Left kidney (tissue), 8 donors: ENCODE measurements around the gene TRMT10B. TPM values are rescaled to one million over a fixed set of nuclear protein-coding genes. Genes with fewer than 3 reads are reported as not detected.

Experiments used
- DNase-seq: peaks from one replicate; pipeline ENCODE4 v3.0.0-alpha.2; 2013
- long read RNA-seq, 8 donors: transcript quantifications; one replicate each; lab custom pipeline, GENCODE V29; 2026
- polyA plus RNA-seq: library from polyadenylated mRNA; unstranded; fragments of 120-200 nt; gene quantifications from one replicate; pipeline ENCODE4 v1.2.1, GENCODE V29; 2013; ENCODE audit not compliant: insufficient read length

Gene TRMT10B, protein sequence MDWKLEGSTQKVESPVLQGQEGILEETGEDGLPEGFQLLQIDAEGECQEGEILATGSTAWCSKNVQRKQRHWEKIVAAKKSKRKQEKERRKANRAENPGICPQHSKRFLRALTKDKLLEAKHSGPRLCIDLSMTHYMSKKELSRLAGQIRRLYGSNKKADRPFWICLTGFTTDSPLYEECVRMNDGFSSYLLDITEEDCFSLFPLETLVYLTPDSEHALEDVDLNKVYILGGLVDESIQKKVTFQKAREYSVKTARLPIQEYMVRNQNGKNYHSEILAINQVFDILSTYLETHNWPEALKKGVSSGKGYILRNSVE
- polyA plus RNA-seq = 26.8 TPM
- long read RNA-seq, donor 1, partial matches to known transcripts = 16 of 18 reads
- long read RNA-seq, donor 1, other reads (novel, unspliced or antisense) = 0 of 18 reads
- long read RNA-seq, donor 2, partial matches to known transcripts = 24 of 25 reads
- long read RNA-seq, donor 2, other reads (novel, unspliced or antisense) = 0 of 25 reads
- long read RNA-seq, donor 3 = 0 reads
- long read RNA-seq, donor 4 = 0 reads
- long read RNA-seq, donor 5, partial matches to known transcripts = 33 of 42 reads
- long read RNA-seq, donor 5, other reads (novel, unspliced or antisense) = 9 of 42 reads
- long read RNA-seq, donor 6, partial matches to known transcripts = 28 of 34 reads
- long read RNA-seq, donor 6, other reads (novel, unspliced or antisense) = 6 of 34 reads
- long read RNA-seq, donor 7, partial matches to known transcripts = 9 of 48 reads
- long read RNA-seq, donor 7, other reads (novel, unspliced or antisense) = 35 of 48 reads
- long read RNA-seq, donor 8, partial matches to known transcripts = 0 of 16 reads
- long read RNA-seq, donor 8, other reads (novel, unspliced or antisense) = 16 of 16 reads

DNA sequence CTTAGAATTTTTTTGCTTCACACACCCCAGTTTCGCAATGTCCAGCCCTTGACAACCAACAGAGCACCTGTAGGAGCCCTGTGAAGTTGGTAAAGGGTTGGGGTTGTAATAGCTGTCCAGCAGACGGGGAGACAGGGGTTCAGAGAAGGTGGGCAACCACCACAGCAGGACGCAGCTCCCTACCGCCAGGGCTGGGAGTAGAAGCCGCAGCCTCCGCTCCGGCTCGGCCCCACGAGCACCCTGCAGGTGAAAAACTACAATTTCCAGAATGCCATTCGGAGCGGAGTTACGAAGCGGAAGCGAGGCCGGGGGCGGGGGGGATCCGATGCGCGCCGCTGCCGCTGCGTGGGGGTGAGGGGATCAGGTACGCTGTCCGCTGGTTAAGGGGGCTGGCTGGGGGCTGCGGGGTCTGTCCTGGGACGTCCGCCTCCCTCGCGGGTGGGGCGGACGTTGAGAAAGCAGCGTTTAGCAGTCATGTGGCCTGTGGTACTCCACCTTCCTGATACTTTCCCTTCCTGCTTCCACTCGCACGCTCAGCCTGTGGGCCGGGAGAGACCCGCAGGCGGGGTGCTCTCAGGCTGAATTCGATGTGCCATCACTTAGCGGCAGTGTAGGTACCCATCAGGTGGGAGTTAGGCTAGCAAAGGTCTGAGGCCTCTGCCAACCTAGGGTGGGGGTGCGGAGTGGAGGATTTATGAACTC lies at the start of gene TRMT10B:
TRMT10B (plus strand) TSS at position 317 of the 702 bp plus-strand sequence. CDS start 8,127 bp downstream, outside the sequence.
- DNase-seq = peak; percentile 83

DNA sequence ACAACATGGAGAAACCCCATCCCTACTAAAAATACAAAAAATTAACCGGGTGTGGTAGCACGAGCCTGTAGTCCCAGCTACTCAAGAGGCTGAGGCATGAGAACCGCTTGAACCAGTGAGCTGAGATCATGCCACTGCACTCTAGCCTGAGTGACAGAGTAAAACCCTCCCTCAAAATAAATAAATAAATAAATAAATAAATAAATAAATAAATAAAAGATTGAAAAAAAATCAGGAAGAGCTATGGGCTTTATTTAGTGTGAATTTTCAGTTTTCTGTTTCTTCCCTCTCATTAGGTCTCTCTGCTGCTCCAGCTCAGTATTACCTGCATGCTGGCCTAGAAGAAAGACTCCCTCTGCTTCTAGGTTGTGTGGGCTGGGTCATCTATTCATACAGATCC lies 47.8 kb upstream of the TRMT10B start:
- DNase-seq = no peak

DNA sequence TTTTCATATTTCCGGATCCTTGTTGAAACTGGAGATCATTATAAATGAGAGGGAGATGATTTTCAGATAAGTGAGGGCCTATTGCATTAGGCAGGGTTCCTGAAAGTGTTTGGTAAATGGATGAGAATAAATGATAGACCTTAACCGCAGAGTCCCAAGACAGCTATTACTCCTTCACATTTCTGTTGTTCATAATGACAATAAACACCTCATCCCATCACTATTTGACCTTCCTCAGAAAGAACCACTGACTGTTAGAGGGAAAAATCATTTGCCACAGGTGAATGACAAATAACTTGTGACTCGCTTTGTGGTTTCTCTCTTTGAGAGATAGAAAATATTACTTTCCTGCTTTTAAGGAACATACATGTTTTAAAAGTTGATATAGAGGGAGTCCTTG lies 47.3 kb upstream of the TRMT10B start:
- no peak for DNase-seq

DNA sequence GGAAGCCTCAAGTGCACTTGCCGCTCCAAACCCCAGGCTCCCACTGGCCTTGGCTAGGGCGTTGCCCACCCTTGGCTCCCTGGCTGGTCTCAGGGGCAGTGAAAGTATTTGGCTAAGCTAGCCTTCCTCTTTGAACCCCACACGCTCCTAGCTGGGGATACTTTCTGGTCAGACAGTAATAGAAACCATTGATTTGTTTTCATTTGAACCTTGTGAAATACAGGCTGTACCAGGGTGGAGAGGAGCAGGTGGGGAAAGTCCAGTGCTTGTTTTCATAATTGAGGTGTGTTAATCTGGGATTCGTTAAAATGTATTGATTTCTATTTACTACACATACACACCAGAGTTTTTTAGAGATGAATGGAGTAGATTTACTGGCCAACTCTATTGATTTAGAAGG lies 45.9 kb upstream of the TRMT10B start:
- DNase-seq = no peak

DNA sequence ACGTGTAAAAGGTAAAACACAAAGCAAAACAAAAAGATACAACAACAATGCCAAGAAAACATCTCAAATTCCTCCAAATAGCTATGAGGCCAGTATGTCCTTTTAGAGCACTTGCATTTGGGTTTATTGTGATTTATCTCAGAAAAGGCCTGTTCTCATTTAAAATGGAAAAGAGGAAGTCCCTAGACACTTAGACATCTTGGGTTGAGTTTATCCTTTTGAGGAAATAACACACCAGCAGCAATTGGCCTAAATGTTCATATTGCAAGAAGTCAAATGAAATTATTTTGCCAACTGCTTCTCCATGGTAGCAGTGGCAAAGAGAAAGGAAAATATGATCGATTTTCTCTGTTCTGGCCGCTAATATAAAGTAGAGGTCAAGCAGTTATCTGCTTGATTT lies 43.6 kb upstream of the TRMT10B start:
- DNase-seq = no peak

DNA sequence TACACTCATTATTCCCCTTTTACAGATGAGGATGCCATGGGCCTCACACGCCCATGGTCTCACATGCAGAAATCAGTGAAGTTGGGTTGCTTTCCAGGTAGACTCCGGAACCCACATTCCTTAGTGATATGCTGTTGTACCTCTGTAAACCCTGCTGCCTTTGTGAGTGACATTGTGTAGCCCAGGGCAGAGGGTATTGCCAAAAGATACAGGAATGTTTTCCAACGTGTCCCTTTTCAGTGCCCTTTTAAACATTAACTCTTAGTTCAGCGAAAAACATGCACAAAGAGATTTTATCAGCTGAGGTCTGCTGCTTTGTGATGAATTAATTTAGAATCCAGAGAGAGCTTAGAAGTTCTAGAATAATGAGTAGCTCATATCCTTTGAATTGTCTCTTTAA lies 38.3 kb upstream of the TRMT10B start:
- peak; percentile 8 for DNase-seq

DNA sequence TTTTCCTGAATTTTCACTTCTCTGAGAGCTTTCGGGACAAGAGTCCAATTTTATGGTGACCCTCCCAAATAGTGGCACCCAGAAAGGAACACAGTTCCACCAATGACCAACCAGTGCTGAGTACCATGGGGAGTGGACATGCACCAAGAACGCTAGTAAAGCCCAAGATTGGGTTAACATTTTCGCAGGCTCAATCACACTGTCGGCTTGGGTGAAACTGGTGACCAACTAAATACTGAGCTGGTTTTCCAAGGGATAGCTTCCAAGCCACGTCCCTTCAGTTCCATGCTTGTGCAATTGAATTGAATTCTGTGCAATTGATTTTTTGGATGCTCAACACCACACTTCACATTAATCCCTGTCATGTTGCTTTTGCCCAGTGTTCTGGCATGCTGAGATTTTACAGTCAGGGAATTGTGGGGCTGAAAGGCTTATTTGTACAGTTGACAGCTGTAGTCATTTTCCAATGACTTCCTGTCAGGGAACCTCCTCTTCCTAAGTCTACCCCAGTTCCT lies 37.6 kb upstream of the TRMT10B start:
- DNase-seq = no peak

DNA sequence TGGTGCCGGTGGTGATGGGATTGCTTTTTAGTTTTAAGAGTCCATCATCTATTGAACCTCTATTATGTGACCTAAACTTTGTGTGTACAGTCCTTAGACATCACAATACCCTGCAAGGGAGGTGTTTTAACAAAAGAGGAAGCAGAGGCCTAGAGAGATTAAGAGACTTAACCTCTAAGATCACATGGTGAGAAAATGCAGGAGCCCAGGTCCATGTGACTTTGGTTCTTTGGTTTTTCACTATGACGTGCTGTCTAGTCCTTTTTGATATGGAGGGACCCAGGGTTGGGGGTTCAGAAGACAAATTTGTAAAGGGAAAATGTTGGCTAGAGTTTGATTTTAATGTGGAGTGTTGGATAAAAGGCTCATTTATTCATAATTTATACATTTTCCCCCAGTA lies 34.1 kb upstream of the TRMT10B start:
- DNase-seq = no peak

DNA sequence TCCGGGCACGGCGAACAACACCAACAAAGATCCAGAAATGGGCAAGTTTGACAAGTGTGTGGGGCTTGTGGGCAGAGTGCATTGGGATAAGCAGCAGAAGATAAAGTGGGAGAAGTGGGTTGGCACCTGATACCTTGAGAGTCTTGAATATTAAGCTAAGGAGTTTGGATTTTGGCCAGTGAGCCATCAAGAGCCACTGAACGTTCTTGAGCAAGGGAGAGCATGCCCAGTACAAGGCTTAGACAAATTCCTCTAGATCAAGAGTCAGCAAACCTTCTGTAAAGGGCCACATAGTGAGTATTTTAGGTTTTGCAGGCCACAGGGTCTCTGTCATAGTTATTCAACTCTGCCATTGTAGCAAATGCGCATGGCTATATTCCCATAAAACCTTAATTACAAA lies 26.6 kb upstream of the TRMT10B start:
- DNase-seq = no peak

DNA sequence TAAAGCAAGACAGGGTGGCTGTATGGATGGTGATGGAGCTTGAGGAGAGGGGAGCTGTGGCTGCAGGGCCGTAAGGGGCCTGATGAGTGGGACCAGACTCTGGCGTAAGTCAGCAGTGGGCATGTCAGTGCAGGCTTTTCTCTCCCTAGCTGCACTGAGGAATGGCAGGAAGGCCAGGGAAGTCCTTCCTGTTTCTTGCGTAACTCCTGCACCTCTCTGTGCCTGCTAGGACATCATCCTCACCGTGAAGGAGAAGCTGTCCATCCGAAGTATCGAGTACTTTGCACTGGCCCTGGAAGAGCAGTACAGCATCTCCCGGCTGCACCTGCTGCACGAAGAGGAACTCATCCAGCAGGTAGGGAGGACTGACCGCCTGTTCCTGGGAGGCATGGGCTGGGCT lies 24.1 kb upstream of the TRMT10B start:
- DNase-seq = no peak

DNA sequence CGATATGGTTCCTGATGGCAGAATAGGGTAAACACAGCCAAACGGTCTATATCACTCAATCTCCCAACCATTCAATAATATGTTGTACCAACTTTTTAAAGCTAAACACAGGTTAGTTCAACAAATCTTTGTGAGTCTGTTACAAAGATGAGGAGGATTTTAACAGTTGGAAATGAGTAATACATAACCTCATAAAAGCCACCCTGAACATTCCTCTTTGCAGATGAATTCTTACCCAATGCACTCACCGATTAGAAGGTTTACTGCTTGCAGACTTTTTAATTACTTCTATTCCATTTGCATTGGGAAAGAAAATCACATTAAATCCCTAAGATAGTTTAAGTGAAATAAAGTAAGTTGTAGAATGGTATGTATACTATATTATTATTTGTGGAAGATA lies 23.3 kb upstream of the TRMT10B start:
- no peak for DNase-seq

DNA sequence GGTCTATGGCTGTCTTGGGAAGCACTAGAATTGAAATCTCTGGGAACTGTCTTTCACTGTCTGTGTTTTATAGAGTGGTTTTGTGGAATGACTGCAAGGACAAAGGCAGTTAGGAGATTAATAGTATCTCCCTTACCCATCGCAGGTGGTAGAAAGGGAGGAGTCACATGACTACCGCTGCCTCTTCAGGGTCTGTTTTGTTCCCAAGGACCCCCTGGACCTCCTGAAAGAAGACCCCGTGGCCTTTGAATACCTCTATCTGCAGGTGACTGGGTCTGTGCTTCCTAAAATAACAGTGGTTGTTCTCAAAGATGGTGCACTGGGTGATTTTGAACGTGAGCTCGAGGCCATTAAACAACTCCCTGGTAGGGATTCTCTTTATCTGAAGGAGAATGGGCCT lies 22.8 kb upstream of the TRMT10B start:
- DNase-seq = no peak

DNA sequence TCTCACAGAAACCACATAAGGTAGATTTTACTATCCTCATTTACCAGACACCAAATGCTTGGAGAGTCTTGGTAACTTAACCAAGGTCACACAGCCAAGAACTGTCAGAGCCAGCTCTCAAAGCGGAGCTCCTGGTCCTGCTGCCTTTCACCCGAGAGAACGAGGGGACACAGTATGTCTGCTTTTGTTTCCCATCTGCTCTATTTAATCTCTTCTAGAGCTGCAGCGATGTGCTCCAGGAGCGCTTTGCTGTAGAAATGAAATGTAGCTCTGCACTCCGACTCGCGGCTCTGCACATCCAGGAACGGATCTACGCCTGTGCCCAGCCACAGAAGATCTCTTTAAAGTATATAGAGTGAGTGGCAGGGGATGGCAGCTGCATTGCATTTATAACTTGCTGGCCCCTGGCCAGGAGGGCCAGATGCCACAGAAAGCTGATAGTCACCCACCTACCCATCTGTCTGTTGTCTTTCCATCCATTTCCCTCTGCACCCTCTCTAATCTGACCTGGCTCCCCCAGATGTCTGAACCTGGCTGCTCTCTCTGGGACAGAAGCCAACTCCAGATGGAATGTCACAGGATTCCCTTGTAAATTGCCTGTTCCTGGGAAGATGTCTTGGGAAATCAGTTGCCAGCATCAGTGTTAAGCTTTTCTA lies 21.4 kb upstream of the TRMT10B start:
- no peak for DNase-seq

DNA sequence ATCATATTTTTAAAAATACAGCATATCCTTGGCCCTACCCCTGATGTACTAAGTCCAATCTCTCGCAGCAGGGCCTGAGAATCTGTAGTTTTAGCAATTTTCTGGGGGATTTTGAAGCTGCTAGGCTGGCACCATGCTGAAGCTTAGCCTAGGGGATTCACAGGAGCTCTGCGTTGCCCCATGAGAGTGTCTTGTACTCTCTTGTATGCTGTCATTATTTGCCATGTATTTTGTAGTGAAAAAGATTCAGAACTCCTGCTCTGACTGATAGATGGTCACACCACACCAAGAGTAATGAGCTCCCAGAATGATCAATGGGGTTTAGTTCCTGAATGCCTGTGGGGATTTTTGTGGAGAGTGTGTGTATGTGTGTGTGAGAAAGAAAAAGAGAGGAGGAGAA lies 20.7 kb upstream of the TRMT10B start:
- no peak for DNase-seq

DNA sequence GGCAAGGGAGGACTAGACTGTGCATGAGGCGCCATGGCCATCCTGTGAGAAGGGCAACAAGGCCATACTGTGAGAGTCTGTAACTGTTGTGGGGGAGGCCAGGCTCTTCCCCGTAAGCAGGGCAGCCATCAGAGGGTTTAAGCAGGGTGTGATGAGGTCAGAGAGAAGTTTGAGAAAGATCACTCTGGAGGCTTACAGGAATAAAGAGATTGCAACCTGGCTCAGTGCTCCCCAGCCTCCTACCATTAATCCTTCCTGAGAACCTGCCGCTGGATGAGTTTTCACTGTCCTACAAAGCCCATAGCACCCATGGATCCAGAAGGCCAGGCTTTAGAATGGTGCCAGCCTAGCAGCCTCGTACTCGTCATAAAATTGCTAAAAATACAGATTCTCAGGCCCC lies 14.4 kb upstream of the TRMT10B start:
- no peak for DNase-seq

DNA sequence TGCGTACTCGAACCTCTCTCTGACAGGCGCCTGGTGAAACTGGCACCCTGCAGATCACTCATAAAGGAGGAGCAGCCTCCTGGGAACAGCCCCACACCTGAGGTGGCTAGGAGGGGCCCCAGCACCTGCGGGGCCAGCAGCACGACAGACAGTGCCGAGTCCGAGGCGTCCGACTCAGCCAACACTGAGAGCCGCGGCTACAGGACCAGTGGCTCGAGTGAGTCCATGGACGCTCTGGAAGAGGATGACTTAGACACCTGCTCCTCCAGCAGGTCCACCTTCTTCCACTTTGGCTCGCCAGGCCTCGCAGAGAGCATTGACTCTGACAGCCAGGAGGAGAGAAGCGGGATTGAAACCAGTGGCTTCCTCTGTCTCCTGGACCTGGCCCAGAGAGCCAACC lies 13.5 kb upstream of the TRMT10B start:
- DNase-seq = no peak

DNA sequence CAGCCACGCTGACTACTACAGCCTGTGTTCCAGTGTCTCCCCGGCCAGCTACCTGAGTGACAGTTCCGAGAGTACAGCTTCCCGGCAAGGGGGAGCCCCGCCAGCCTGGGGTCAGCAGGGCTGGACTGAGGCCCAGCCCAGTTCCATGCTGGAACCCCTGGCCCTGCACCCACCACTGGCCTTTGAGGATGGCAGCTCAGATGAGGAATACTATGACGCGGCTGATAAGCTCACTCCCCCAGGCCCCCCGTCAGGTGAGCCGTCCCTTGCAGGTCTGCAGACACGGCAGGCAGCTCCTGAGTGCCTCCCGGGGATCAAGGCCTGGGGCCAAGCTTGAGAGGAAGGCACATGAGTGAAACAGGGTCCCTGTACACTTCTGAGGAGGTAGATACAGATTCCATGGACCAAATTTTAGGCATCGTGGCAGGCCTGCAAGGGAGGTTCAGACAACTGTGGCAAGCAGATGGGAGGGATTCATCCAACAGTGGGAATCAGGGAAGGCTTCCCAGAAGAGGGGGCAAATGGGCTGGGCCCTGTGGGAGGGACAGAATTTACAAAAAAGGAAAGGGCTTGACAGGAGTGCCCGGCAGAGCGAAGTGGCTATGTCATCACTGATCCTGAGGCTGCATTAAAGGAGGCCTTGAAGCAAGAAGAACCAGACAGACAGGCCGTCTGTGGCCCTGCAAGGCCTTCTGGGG lies 12.8 kb upstream of the TRMT10B start:
- DNase-seq = no peak

DNA sequence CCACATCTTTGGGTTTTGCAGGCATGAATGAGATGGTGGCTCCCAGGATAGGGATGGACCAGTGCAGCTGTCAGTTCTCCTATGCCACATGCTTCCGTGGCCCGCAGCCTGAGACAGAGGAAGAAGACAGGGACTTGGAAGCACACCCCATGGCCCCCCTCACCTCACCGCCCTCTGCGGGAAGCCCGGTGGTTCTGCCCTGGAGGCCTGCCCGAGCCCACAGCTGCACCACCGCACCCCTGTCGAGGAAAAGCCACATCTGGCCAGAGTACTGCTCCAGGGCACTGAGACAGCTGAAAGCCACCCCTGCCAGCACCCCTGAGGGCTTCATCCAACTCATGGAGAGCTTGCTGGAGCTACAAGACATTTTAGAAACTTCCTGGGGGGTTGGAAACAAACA lies 7.6 kb upstream of the TRMT10B start:
- DNase-seq = no peak

DNA sequence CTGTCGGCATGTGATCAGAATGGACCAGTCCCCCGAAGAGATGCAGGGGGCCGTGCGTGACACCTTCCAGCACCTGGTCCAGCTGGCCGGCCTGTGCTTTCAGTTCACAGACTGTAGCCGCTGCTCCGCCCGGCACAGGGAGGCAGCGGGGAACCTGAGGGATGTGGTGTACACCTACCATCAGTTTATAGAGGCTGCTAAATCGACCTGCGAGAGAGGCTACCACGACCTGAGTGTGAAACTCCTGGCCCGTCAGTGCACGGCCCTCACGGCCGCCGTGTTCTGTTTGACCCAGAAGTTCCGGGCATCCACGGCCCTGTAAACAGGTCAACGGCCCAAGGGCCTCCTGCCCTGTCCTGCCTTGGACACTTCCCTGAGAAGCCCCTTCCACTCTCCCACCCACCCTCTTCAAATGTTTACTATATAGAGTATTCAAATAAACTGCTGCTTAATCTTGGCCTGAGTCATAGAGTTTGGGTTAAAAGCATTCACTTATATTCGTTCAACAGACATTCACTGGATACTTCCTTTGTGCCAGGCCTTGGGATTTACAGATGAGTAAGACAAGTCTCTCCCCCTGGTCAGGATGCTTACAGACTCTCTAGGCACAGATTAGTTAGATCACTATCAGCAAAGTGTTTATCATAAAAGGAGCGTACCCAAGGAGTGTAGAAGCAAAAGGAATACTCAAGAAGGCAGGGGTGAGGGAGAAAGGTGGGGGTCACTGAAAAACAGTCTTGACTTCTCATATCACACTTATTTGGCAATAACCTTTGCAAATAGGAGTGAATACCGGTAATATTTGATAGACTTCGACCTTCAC lies 6.9 kb upstream of the TRMT10B start:
- no peak for DNase-seq

DNA sequence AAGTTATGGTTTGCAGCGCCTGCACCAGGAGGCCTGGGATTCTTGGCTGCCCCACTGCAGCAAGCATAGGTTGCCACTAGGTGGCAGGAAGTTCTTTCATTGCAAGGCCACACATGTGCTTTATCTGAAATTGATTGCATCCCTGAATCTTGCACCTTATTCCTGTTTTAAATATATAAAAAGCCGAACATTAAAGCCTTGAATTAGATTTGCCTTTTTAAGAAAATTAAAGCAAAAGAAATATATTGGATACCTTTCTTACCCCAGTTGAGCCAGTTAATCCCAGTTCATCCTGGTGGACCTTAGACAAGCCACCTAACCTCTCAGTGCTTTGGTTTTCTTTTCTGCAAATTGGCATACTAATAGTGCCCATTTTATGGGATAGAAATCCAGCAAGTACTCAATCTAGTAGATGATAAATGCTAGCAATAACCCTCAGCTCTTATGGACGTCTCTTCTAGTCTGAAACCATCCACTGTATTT lies 6.3 kb upstream of the TRMT10B start:
- DNase-seq = peak; percentile 43
